Mucosa of stomach (tissue), 1 donor: ENCODE measurements around the gene ORAI3.

Experiments used
- H3K27me3 ChIP-seq: one replicate; pipeline ENCODE4 v1.7.0; 2013; ENCODE audit warnings: mild to moderate bottlenecking, low read length; ENCODE audit not compliant: control insufficient read depth, insufficient read depth
- H3K36me3 ChIP-seq: one replicate; pipeline ENCODE4 v1.7.0; 2013; ENCODE audit warnings: low read length; ENCODE audit not compliant: control insufficient read depth, insufficient read depth
- H3K4me1 ChIP-seq: one replicate; pipeline ENCODE4 v1.7.0; 2013; ENCODE audit warnings: mild to moderate bottlenecking, low read length; ENCODE audit not compliant: control insufficient read depth, insufficient read depth
- H3K4me3 ChIP-seq: one replicate; pipeline ENCODE4 v1.7.0; 2013; ENCODE audit warnings: low read length
- H3K9ac ChIP-seq: one replicate; pipeline ENCODE4 v1.7.0; 2013; ENCODE audit warnings: mild to moderate bottlenecking, low read length, moderate library complexity
- H3K9me3 ChIP-seq: one replicate; pipeline ENCODE4 v1.7.0; 2013; ENCODE audit warnings: mild to moderate bottlenecking, low read length, moderate library complexity; ENCODE audit not compliant: control insufficient read depth
- donor health status: Pancreatic carcinoma.

ORAI3 gene

GRCh38 chr16:30941600-30942425, 7.1 kb upstream of the ORAI3 start:
- H3K36me3 ChIP-seq = no peaks in the 10 kb centered on the region
- H3K4me3 ChIP-seq = no peak overlapping the region

GRCh38 chr16:30942426-30942806, 6.5 kb upstream of the ORAI3 start:
- H3K9ac ChIP-seq = peak overlapping the region; percentile 6
- H3K27me3 ChIP-seq = no peaks in the 10 kb centered on the region
- H3K4me3 ChIP-seq = no peak overlapping the region
- no peaks in the 10 kb centered on the region for H3K9me3 ChIP-seq
- peaks cover 15% of the 10 kb centered on the region for H3K4me1 ChIP-seq
- H3K36me3 ChIP-seq = no peaks in the 10 kb centered on the region

More at GRCh38 chr16:30941600-30942425, 7.1 kb upstream of the ORAI3 start:
- no peaks in the 10 kb centered on the region for H3K9me3 ChIP-seq
- H3K9ac ChIP-seq = peak overlapping the region; percentile 6
- H3K4me1 ChIP-seq = peaks cover 15% of the 10 kb centered on the region
- H3K27me3 ChIP-seq = no peaks in the 10 kb centered on the region

GRCh38 chr16:30944352-30944751, 4.5 kb upstream of the ORAI3 start:
- H3K36me3 ChIP-seq = no peaks in the 10 kb centered on the region
- no peak overlapping the region for H3K4me3 ChIP-seq
- H3K4me1 ChIP-seq = peaks cover 15% of the 10 kb centered on the region
- H3K27me3 ChIP-seq = no peaks in the 10 kb centered on the region
- H3K9me3 ChIP-seq = no peaks in the 10 kb centered on the region
- H3K9ac ChIP-seq = no peak overlapping the region

GRCh38 chr16:30946671-30947540, 2.0 kb upstream of the ORAI3 start:
- H3K4me1 ChIP-seq = peaks cover 24% of the 10 kb centered on the region
- H3K9ac ChIP-seq = no peak overlapping the region
- no peaks in the 10 kb centered on the region for H3K36me3 ChIP-seq
- no peak overlapping the region for H3K4me3 ChIP-seq
- H3K9me3 ChIP-seq = no peaks in the 10 kb centered on the region
- H3K27me3 ChIP-seq = no peaks in the 10 kb centered on the region

- Histone ChIP-seq H3K9me3 (no peaks in the 10 kb centered on the region), H3K27me3 (no peaks in the 10 kb centered on the region), H3K9ac (peak overlapping the region; percentile 22), H3K36me3 (no peaks in the 10 kb centered on the region), H3K4me1 (peaks cover 18% of the 10 kb centered on the region), H3K4me3 (no peak overlapping the region)
Measured at GRCh38 chr16:30947541-30947858, 1.4 kb upstream of the ORAI3 start.

- H3K4me3 ChIP-seq = peak overlapping the region; percentile 42
- no peaks in the 10 kb centered on the region for H3K27me3 ChIP-seq
- no peaks in the 10 kb centered on the region for H3K9me3 ChIP-seq
- peak overlapping the region; percentile 82 for H3K9ac ChIP-seq
- peaks cover 14% of the 10 kb centered on the region for H3K4me1 ChIP-seq
- no peaks in the 10 kb centered on the region for H3K36me3 ChIP-seq
Measured at GRCh38 chr16:30947859-30948666, 805 bp upstream of the ORAI3 start.

- Histone ChIP-seq H3K4me3 (peak overlapping the region; percentile 42), H3K36me3 (no peaks in the 10 kb centered on the region), H3K9ac (peak overlapping the region; percentile 82), H3K27me3 (no peaks in the 10 kb centered on the region), H3K9me3 (no peaks in the 10 kb centered on the region), H3K4me1 (peaks cover 14% of the 10 kb centered on the region)
Measured at GRCh38 chr16:30949650-30950515, 1.0 kb downstream of the ORAI3 start.

- Histone ChIP-seq H3K27me3 (no peaks in the 10 kb centered on the region), H3K9ac (peak overlapping the region; percentile 9), H3K4me3 (peak overlapping the region; percentile 42), H3K9me3 (no peaks in the 10 kb centered on the region), H3K36me3 (no peaks in the 10 kb centered on the region), H3K4me1 (peaks cover 14% of the 10 kb centered on the region)
Measured at GRCh38 chr16:30950516-30951065, 1.7 kb downstream of the ORAI3 start.

- H3K4me3 ChIP-seq = no peak overlapping the region
- no peaks in the 10 kb centered on the region for H3K9me3 ChIP-seq
- H3K27me3 ChIP-seq = no peaks in the 10 kb centered on the region
- H3K36me3 ChIP-seq = no peaks in the 10 kb centered on the region
- H3K9ac ChIP-seq = no peak overlapping the region
- H3K4me1 ChIP-seq = peaks cover 14% of the 10 kb centered on the region
Measured at GRCh38 chr16:30951193-30951592, 2.3 kb downstream of the ORAI3 start.

- peaks cover 17% of the 10 kb centered on the region for H3K4me1 ChIP-seq
- H3K9ac ChIP-seq = no peak overlapping the region
- no peaks in the 10 kb centered on the region for H3K27me3 ChIP-seq
- no peaks in the 10 kb centered on the region for H3K36me3 ChIP-seq
- H3K9me3 ChIP-seq = no peaks in the 10 kb centered on the region
- H3K4me3 ChIP-seq = no peak overlapping the region
Measured at GRCh38 chr16:30951750-30952149, 2.9 kb downstream of the ORAI3 start.

- Histone ChIP-seq H3K9ac (no peak overlapping the region), H3K36me3 (no peaks in the 10 kb centered on the region), H3K9me3 (no peaks in the 10 kb centered on the region), H3K27me3 (no peaks in the 10 kb centered on the region), H3K4me1 (peaks cover 20% of the 10 kb centered on the region), H3K4me3 (no peak overlapping the region)
Measured at GRCh38 chr16:30953111-30953510, 4.2 kb downstream of the ORAI3 start.
